Caki2 (cell line): ENCODE measurements around the gene ETV7. TPM values are rescaled to one million over a fixed set of nuclear protein-coding genes. Genes with fewer than 3 reads are reported as not detected.
"Not testable (repeated sequence)": the region's sequence is repeated elsewhere in the genome, so short reads cannot be mapped to it uniquely, and the experiment has no call there.

ENCODE experiments used
- DNase-seq: peaks from one replicate; pipeline ENCODE4 v3.0.0-alpha.2; 2015; ENCODE audit warnings: low read depth
- in situ Hi-C: cut with HindIII; loops from 2 replicates; pipeline ENCODE4 v1.10.0; 2016; ENCODE audit warnings: low sequenced_read_pairs, low pct_unique_long_range_greater_than_20kb, mixed read lengths
- total RNA-seq: library from RNA; depleted of rRNA; stranded (reverse); fragments of >200 nt; shearing (Covaris generic); gene quantifications from 2 replicates; pipeline ENCODE4 v1.2.3, GENCODE V29; 2014; ENCODE audit warnings: low replicate concordance; rRNA removed

Gene ETV7
- total RNA-seq: not detected in 2 replicates

- DNase-seq: no peak
- in situ Hi-C loops: no loop called here
These were observed at the start of gene ETV7 for GRCh38 chr6:36387440-36388303. ETV7 (minus strand) TSS chr6:36387669; CDS start chr6:36387541, 128 bp downstream.

GRCh38 chr6:36436466-36436865 is 49.0 kb upstream of the ETV7 start:
- DNase-seq: no peak
- in situ Hi-C loops: no loop called here

- DNase-seq: peak; percentile 66
- in situ Hi-C loops: no loop called here
These were observed 44.7 kb upstream of the ETV7 start for GRCh38 chr6:36432151-36432671.

GRCh38 chr6:36431197-36431596 is 43.7 kb upstream of the ETV7 start:
- in situ Hi-C loops: no loop called here
- DNase-seq: no peak

GRCh38 chr6:36430351-36430750 is 42.9 kb upstream of the ETV7 start:
- DNase-seq: no peak
- in situ Hi-C loops: no loop called here

- no peak for DNase-seq
- in situ Hi-C loops: no loop called here
These were observed 41.4 kb upstream of the ETV7 start for GRCh38 chr6:36428911-36429310.

- no peak for DNase-seq
- in situ Hi-C loops: no loop called here
These were observed 39.2 kb upstream of the ETV7 start for GRCh38 chr6:36426622-36427021.

- peak; percentile 97 for DNase-seq
- in situ Hi-C loops: no loop called here
These were observed 35.8 kb upstream of the ETV7 start for GRCh38 chr6:36423101-36423824.

- in situ Hi-C loops: no loop called here
- no peak for DNase-seq
These were observed 35.2 kb upstream of the ETV7 start for GRCh38 chr6:36422714-36423100.

GRCh38 chr6:36419310-36419709 is 31.8 kb upstream of the ETV7 start:
- DNase-seq: no peak
- in situ Hi-C loops: no loop called here

- DNase-seq: no peak
- in situ Hi-C loops: no loop called here
These were observed 31.1 kb upstream of the ETV7 start for GRCh38 chr6:36418558-36418957.

GRCh38 chr6:36414481-36414880 is 27.0 kb upstream of the ETV7 start:
- in situ Hi-C loops: no loop called here
- no peak for DNase-seq

- in situ Hi-C loops: no loop called here
These were observed 26.3 kb upstream of the ETV7 start for GRCh38 chr6:36413489-36414480.

GRCh38 chr6:36409718-36410117 is 22.2 kb upstream of the ETV7 start:
- DNase-seq, in situ Hi-C loops: not testable (repeated sequence)

More at GRCh38 chr6:36413489-36414480, 26.3 kb upstream of the ETV7 start:
- no peak for DNase-seq

GRCh38 chr6:36404164-36404563 is 16.7 kb upstream of the ETV7 start:
- no peak for DNase-seq
- in situ Hi-C loops: no loop called here

- DNase-seq: no peak
These were observed 15.0 kb upstream of the ETV7 start for GRCh38 chr6:36402481-36402880.

GRCh38 chr6:36399970-36400369 is 12.5 kb upstream of the ETV7 start:
- in situ Hi-C loops: no loop called here
- DNase-seq: no peak

More at GRCh38 chr6:36402481-36402880, 15.0 kb upstream of the ETV7 start:
- in situ Hi-C loops: no loop called here

GRCh38 chr6:36392621-36393020 is 5.2 kb upstream of the ETV7 start:
- DNase-seq: no peak
- in situ Hi-C loops: no loop called here
